K562 (cell line): ENCODE measurements around the gene CERS5. TPM values are rescaled to one million over a fixed set of nuclear protein-coding genes. Genes with fewer than 3 reads are reported as not detected.

Experiments
- ATAC-seq: fragments of 200-7000 bp; cut with Tn5 transposase; 3 replicates; pipeline ENCODE4 v1.9.1; 2020; ENCODE audit warnings: moderate library complexity
- BruUV-seq: library from RNA; stranded (reverse); fragments of 400-500 nt; replicated peaks from 2 replicates; lab custom pipeline; 2021; lab: Mats Ljungman, UMichigan
- CTCF ChIA-PET: fragments of 300-600 bp; formaldehyde crosslinking; extraction: SDS; loops from one replicate; lab custom pipeline; 2021; ENCODE audit warnings: low intra/inter-chr PET ratio; lab: Yijun Ruan, JAX
- POLR2A ChIA-PET: fragments of 300-600, 350-650 bp; sonication (Branson Sonifier 250); formaldehyde crosslinking; extraction: SDS; loops from one replicate; lab custom pipeline; 2021; ENCODE audit warnings: antibody characterized with exemption, inconsistent platforms; lab: Yijun Ruan, JAX
- DNase-seq, 4 experiments: peaks; one replicate each; pipeline versions ENCODE4 v3.0.0 to v3.0.0-alpha.2; 2011 to 2018; ENCODE audit warnings: low spot score in 3 of 4, mixed read lengths in 3 of 4; ENCODE audit errors: extremely low read depth in 1 of 4
- FAIRE-seq: peaks from 2 replicates; lab custom pipeline; 2011; peaks lifted over from hg19 to GRCh38; lab: Jason Lieb, UNC
- H2AFZ ChIP-seq: 2 replicates; pipeline ENCODE4 v1.6.0; 2011; ENCODE audit warnings: low read depth, low read length, control low read depth, inconsistent platforms
- H3K27ac ChIP-seq: fragments of 200-600 bp; 3 replicates; pipeline ENCODE4 v1.8.0; 2011; ENCODE audit warnings: low read depth, mild to moderate bottlenecking, control low read depth, inconsistent platforms, low read length, moderate library complexity, mixed read lengths; ENCODE audit errors: extremely low read depth
- H3K27me3 ChIP-seq, 2 experiments: fragments of 300-600 bp in 1 of 2; 2 replicates in 1 of 2; 3 replicates in 1 of 2; pipeline versions ENCODE4 v1.6.0 to v1.8.0; 2011; ENCODE audit warnings: inconsistent platforms in 2 of 2, low read length in 2 of 2, mild to moderate bottlenecking in 1 of 2, mixed read lengths in 1 of 2, moderate library complexity in 1 of 2; ENCODE audit not compliant: control insufficient read depth in 2 of 2, insufficient read depth in 2 of 2
- H3K36me3 ChIP-seq: fragments of 300-600 bp; 3 replicates; pipeline ENCODE4 v1.8.0; 2011; ENCODE audit warnings: mild to moderate bottlenecking, low read length, inconsistent platforms; ENCODE audit not compliant: control insufficient read depth, insufficient read depth
- H3K4me1 ChIP-seq, 2 experiments: fragments of 200-600 bp in 1 of 2; replicated peaks in 1 of 2; 2 replicates in 1 of 2; 3 replicates in 1 of 2; pipeline versions ENCODE4 v1.5.1 to v1.8.0; 2011; ENCODE audit warnings: inconsistent platforms in 2 of 2, low read length in 2 of 2, mild to moderate bottlenecking in 1 of 2, mixed read lengths in 1 of 2, moderate library complexity in 1 of 2; ENCODE audit not compliant: control insufficient read depth in 2 of 2, insufficient read depth in 2 of 2
- H3K4me2 ChIP-seq: 2 replicates; pipeline ENCODE4 v1.6.1; 2011; ENCODE audit warnings: low read length, control low read depth, inconsistent platforms, mixed read lengths; ENCODE audit not compliant: insufficient read depth
- H3K4me3 ChIP-seq: fragments of 200-600 bp; sonication (generic), shearing (Covaris generic); 2 replicates; pipeline ENCODE4 v1.5.1; 2016; ENCODE audit warnings: control low read depth, inconsistent platforms
- H3K79me2 ChIP-seq: fragments of 200-600 bp; 3 replicates; pipeline ENCODE4 v1.8.0; 2011; ENCODE audit warnings: low read length, inconsistent platforms; ENCODE audit not compliant: control insufficient read depth, insufficient read depth
- H3K9ac ChIP-seq, 2 experiments: 2 replicates each; pipeline versions ENCODE4 v1.6.0 to v1.6.1; 2011; ENCODE audit warnings: low read depth in 2 of 2, low read length in 2 of 2, control low read depth in 1 of 2, inconsistent platforms in 1 of 2, mild to moderate bottlenecking in 1 of 2, mixed read lengths in 1 of 2; ENCODE audit not compliant: insufficient read depth in 1 of 2
- H3K9me1 ChIP-seq: one replicate; pipeline ENCODE4 v1.6.0; 2011; ENCODE audit warnings: inconsistent platforms, mild to moderate bottlenecking, low read length, moderate library complexity; ENCODE audit not compliant: control insufficient read depth, insufficient read depth
- H3K9me3 ChIP-seq: replicated peaks from 2 replicates; pipeline ENCODE4 v1.5.1; 2011; ENCODE audit warnings: low read depth, low read length, inconsistent platforms; ENCODE audit not compliant: control insufficient read depth, insufficient read depth
- H4K20me1 ChIP-seq: replicated peaks from 2 replicates; pipeline ENCODE4 v1.6.1; 2011; ENCODE audit warnings: low read length, inconsistent platforms, mixed read lengths; ENCODE audit not compliant: control insufficient read depth, insufficient read depth
- DPF2 ChIP-seq: fragments of 450-650 bp; IDR thresholded peaks from 2 replicates; pipeline ENCODE4 v1.6.1; 2016
- NR2C1 ChIP-seq, 2 experiments: fragments of 450-650 bp; IDR thresholded peaks; 2 replicates each; pipeline ENCODE4 v1.6.1; 2017; ENCODE audit warnings: mild to moderate bottlenecking in 2 of 2, antibody characterized with exemption in 1 of 2, inconsistent platforms in 1 of 2, missing compliant biosample characterization in 1 of 2, missing genetic modification characterization in 1 of 2
- RAD21 ChIP-seq, 2 experiments: fragments of 250-450 bp in 1 of 2; fragments of 450-650 bp in 1 of 2; sonication (Bioruptor Pico) in 1 of 2; formaldehyde crosslinking in 1 of 2; IDR thresholded peaks in 1 of 2; conservative IDR thresholded peaks in 1 of 2; 2 replicates each; pipeline versions ENCODE4 v1.4.0 to v1.8.0; 2020 to 2022; ENCODE audit warnings: mild to moderate bottlenecking in 2 of 2, moderate library complexity in 1 of 2
- REST ChIP-seq, 2 experiments: fragments of 450-650 bp; formaldehyde crosslinking in 1 of 2; IDR thresholded peaks; 2 replicates each; pipeline versions ENCODE4 v1.4.0 to v1.6.1; 2014 to 2020; ENCODE audit warnings: mild to moderate bottlenecking in 2 of 2, borderline replicate concordance in 1 of 2, low read depth in 1 of 2
- WGBS: fragments of 100-300 bp; shearing (Covaris generic); methylation state at CpG from one replicate; pipeline ENCODE4 v1.1.6; 2016; ENCODE audit warnings: low coverage, mixed read lengths; ENCODE audit not compliant: insufficient coverage; ENCODE audit errors: missing lambda C conversion rate; 5-methylcytosine and 5-hydroxymethylcytosine counted together
- in situ Hi-C: fragments of 300-500 bp; cut with MboI; formaldehyde crosslinking; loops from 4 replicates; pipeline ENCODE4 v1.15.0; 2018; ENCODE audit warnings: inconsistent platforms, mixed read lengths
- intact Hi-C: fragments of 100-400 bp; cut with micrococcal nuclease; formaldehyde crosslinking; loops from 2 replicates; pipeline ENCODE4 v1.14.2; 2022
- polyA plus RNA-seq, 8 experiments: library from polyadenylated mRNA; depleted of rRNA in 4 of 8; stranded (reverse) in 5 of 8; unstranded in 3 of 8; fragments of >200 nt; fragmentation: Nextera tagmentation in 2 of 8; fragmentation: Illumina TruSeq in 1 of 8; extraction: Ambion mirVana in 2 of 8; extraction: Trizol in 1 of 8; gene quantifications; 2 replicates each; pipeline versions ENCODE4 v1.2.1 to v1.2.3, GENCODE V29; 2011 to 2014; ENCODE audit warnings: inconsistent platforms in 1 of 8, missing spikeins in 1 of 8
- total RNA-seq, 7 experiments: library from RNA; depleted of rRNA in 6 of 7; stranded (reverse); fragments of >200 nt in 6 of 7; fragmentation: Illumina TruSeq in 2 of 7; extraction: Trizol in 2 of 7; gene quantifications; 2 replicates each; pipeline versions ENCODE4 v1.2.1 to v1.2.3, GENCODE V29; 2011 to 2021; ENCODE audit warnings: low replicate concordance in 1 of 7
- TF ChIP-seq, protein P1 (sequence below), 3 experiments: IDR thresholded peaks in 2 of 3; conservative IDR thresholded peaks in 1 of 3; 2 replicates each; pipeline ENCODE4 v1.5.1; 2011 to 2012; ENCODE audit warnings: low read length in 3 of 3, mild to moderate bottlenecking in 3 of 3, control low read depth in 2 of 3, improper control_type of control experiment in 1 of 3, inconsistent platforms in 1 of 3, low read depth in 1 of 3, mixed read lengths in 1 of 3, moderate library complexity in 1 of 3; ENCODE audit not compliant: insufficient read depth in 2 of 3

Gene CERS5
- total and polyA plus RNA-seq, 9 of the 15 experiments (the other 6 are each of a cell fraction or from before 2014, with no cell fraction given): 6.1 to 47.5 (median 17.8) TPM

GRCh38 chr12:50132505-50133135 is 34.5 kb downstream of the CERS5 start:
- ATAC-seq (peak; percentile 60; the same call in 1 of the 3 replicates), FAIRE-seq (peak; percentile 60), DNase-seq (peak in 1 of 4 experiments; percentile 23)
- Histone ChIP-seq H3K36me3 (peaks cover 73% of the 10 kb centered on the region), H3K9ac (no peak overlapping the region), H3K4me2 (no peak overlapping the region), H3K4me1 (no peaks in the 10 kb centered on the region), H3K79me2 (no peaks in the 10 kb centered on the region), H3K4me3 (no peak overlapping the region), H3K27ac (no peak overlapping the region), H3K27me3 (no peaks in the 10 kb centered on the region), H3K9me3 (no peaks in the 10 kb centered on the region), H3K9me1 (no peaks in the 10 kb centered on the region), H4K20me1 (no peaks in the 10 kb centered on the region), H2AFZ (no peak overlapping the region)
- TF ChIP-seq, protein P1, sequence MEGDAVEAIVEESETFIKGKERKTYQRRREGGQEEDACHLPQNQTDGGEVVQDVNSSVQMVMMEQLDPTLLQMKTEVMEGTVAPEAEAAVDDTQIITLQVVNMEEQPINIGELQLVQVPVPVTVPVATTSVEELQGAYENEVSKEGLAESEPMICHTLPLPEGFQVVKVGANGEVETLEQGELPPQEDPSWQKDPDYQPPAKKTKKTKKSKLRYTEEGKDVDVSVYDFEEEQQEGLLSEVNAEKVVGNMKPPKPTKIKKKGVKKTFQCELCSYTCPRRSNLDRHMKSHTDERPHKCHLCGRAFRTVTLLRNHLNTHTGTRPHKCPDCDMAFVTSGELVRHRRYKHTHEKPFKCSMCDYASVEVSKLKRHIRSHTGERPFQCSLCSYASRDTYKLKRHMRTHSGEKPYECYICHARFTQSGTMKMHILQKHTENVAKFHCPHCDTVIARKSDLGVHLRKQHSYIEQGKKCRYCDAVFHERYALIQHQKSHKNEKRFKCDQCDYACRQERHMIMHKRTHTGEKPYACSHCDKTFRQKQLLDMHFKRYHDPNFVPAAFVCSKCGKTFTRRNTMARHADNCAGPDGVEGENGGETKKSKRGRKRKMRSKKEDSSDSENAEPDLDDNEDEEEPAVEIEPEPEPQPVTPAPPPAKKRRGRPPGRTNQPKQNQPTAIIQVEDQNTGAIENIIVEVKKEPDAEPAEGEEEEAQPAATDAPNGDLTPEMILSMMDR (IDR thresholded peaks at IDR 0.05 in 2 of 3, conservative IDR thresholded peaks at IDR 0.05 in 1 of 3; ENCODE audit: insufficient read depth in 2 of 3, low read depth in 1 of 3, low read length in 3 of 3): peak; percentile 27 to 45 (median 33); a peak in 3 of 6 replicates
- no peak for TF ChIP-seq DPF2
- TF ChIP-seq REST (IDR thresholded peaks at IDR 0.05; ENCODE audit: borderline replicate concordance): peak; percentile 23; the same call in 1 of the 2 replicates
- TF ChIP-seq REST (CRISPR knock-in tag; IDR thresholded peaks at IDR 0.05; ENCODE audit: low read depth): no peak
- TF ChIP-seq RAD21 (CRISPR knock-in tag; conservative IDR thresholded peaks at IDR 0.05 in 1 of 2, IDR thresholded peaks at IDR 0.05 in 1 of 2): peak in 1 of 2 experiments; percentile 50; a peak in 2 of 4 replicates
- 0 out of 2 replicates have a peak, but pooled peaks have one; percentile 31 for TF ChIP-seq NR2C1 (IDR thresholded peaks at IDR 0.05)
- peak; percentile 48; the same call in 1 of the 2 replicates for TF ChIP-seq NR2C1 (tag; IDR thresholded peaks at IDR 0.05)
- intact Hi-C loops: loop anchor here (2.0 kb wide), 1 partner anchor 42 kb away; no protein-coding TSS in a partner anchor
- WGBS: 79% methylated on average over 2 of the region's 2 CpGs
- BruUV-seq: no TSS peak
- in situ Hi-C loops: no loop called here
- ChIA-PET POLR2A (interaction anchor here (0.6 to 1.6 kb wide), 4 partner anchors 15 to 1499 kb away, joined by 3 to 5 read pairs (median 3); partner anchors contain the start of gene CERS5), CTCF (interaction anchor here (0.5 to 1.8 kb wide), 7 partner anchors 20 to 1210 kb away, joined by 3 to 7 read pairs (median 3); no protein-coding TSS in a partner anchor)
